Activated T-cell treated with anti-CD3 and anti-CD28 coated beads, Interleukin-2, amount 50 U/mL, for 1 hour (primary cell): Measurements from ENCODE around the gene VWA2.

ENCODE experiments used
- DNase-seq: peaks from one replicate; pipeline ENCODE4 v3.0.0-alpha.2; 2020

The VWA2 gene

DNA sequence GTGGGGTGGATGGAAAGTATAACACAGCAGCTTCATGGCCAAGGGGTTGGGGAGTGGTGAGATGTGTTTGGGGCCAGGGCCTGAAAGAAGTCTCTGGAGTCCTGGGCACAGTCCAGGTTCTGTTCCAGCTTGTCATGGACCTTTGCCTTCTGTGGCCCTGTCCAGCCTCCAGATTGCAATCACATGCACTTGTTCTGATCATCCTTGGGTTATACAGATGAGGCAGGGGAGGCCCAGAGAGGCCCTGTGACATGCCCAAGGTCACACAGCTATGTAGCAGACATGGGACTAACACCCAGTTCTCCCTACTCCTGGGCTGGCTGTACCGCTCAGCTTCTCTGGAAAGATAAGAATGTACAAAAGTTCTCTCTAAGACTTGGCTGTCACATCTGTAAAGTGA lies 11.7 kb downstream of the VWA2 start:
- DNase-seq: no peak

GRCh38 chr10:114252092-114252491 lies 13.0 kb downstream of the VWA2 start:
- DNase-seq: no peak

DNA sequence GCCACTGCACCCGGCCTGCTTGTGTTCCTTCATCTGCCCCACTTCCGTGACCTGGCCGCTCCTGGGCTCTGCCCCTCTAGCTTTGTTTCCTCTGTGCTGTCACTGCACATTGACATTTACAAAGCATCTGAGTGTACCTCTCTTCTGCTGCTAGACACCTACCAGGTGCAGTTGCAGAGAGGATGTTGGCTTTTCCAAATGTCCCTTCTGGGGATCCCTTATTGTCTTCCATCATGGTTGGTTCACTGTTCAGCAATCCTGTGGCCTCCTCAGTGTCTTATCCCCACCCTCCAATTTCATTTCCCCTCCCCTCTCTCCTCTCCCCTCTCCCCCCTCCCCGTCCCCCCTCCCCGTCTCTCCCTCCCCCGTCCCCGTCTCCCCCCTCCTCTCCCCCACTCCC lies 13.8 kb downstream of the VWA2 start:
- no peak for DNase-seq

GRCh38 chr10:114255227-114255626 lies 16.2 kb downstream of the VWA2 start:
- no peak for DNase-seq

DNA sequence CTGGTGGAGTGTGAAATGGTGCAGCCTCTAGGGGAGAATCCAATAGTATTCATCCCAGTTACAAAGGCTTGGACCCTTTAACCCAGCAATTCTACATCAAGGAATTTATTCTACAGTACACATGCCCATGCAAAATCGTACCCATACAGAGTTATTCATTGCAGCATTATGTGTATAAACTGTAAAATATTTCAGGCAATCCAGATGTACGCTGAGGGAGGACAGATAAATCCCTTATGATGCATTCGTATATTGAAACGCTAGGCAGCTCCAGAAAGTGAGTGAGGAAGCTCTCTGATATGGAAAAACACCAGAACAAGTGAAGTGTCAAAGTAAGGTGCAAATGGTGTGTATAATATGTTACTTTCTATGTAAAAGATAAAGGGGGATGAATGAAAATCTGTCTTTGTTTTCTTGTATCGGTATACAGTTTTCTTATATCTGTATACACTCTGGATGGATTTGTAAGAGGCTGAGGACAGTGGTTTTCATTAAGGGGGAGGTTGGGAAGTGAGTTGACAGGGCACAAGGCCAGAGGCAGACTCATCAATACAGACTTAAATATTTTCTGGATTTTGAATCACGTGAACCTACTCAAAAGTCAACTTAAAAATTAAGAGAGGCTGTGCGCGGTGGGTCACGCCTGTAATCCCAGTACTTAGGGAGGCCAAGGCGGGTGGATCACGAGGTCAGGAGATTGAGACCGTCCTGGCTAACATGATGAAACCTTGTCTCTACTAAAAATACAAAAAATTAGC lies 17.1 kb downstream of the VWA2 start:
- no peak for DNase-seq

DNA sequence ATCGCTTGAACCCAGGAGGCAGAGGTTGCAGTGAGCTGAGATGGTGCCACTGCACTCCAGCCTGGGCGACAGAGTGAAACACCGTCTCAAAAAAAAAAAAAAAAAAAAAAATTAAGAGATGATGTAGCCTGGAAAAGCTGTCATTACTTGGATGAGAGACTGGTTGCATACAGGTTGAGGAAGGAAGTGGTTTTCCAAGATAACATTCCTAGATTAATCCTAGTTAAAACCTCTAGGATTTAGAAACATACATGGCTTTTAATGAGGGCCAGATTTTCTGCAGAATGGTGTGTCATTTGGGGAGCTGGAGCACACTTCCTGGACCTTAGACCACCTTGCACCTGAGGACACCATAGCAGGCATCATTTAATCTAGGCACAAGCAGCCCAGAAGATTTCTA lies 17.8 kb downstream of the VWA2 start:
- no peak for DNase-seq

GRCh38 chr10:114257498-114257897 lies 18.4 kb downstream of the VWA2 start:
- no peak for DNase-seq

- no peak for DNase-seq
Measured at GRCh38 chr10:114258274-114258840, 19.3 kb downstream of the VWA2 start.

- no peak for DNase-seq
Measured at GRCh38 chr10:114259824-114260223, 20.8 kb downstream of the VWA2 start.

- no peak for DNase-seq
Measured at GRCh38 chr10:114260366-114260765, 21.3 kb downstream of the VWA2 start.

DNA sequence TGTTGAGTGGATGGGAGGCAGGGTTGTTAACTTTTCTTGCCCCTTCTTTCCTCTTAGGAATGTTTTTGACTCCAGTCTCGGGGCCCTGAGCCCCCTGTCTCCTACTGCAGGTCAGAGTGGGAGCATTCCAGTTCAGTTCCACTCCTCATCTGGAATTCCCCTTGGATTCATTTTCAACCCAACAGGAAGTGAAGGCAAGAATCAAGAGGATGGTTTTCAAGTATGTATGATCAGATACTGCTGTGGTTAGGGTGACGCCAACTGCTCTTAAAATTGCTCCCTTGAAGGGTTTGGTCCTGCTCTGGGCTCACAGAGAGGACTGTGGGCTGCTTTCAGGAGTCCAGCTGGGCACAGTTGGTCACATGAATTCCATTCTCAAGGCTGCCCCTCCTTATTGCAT lies 22.0 kb downstream of the VWA2 start:
- no peak for DNase-seq

- no peak for DNase-seq
Measured at GRCh38 chr10:114262496-114262895, 23.4 kb downstream of the VWA2 start.

- no peak for DNase-seq
Measured at GRCh38 chr10:114265392-114266053, 26.5 kb downstream of the VWA2 start.

DNA sequence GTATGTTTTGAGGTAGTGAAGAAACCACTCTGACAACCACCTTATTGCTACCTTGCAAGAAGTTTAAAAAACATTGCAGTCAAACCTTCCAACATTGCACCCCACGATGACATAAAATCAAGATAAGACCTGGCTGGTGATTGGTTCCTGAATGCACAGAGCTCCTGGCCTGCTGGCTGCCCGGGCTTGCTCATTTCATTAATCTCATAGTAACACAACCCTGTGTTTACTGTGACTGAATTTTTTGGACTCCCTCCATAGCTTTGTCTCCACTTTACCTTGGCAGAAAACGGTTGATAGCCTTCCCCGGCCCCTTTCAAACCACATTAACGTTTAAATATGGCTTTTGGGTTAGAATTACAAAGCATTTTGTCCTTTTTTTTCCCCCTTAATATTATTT lies 27.5 kb downstream of the VWA2 start:
- DNase-seq: no peak

- DNase-seq: no peak
Measured at GRCh38 chr10:114271075-114271778, 32.2 kb downstream of the VWA2 start.

DNA sequence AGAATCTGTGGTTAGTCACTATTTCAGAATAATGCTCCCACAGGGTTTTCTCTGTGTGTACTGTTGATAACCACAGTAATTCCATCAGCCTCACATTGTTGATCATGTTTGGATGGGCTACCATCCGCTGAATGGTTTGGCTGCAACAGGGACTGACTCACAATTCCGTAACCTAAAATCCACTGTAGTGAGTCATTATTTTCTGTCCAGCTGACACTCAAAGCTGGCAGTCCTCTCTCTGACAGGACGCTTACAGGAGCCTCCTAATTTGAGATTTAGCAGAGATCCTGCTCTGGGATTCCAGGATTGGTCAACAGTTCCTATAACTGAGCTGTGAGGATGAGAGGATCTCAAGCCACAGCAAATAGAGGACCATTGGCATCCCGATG lies 32.7 kb downstream of the VWA2 start:
- DNase-seq: no peak

GRCh38 chr10:114272696-114273095 lies 33.6 kb downstream of the VWA2 start:
- DNase-seq: no peak

DNA sequence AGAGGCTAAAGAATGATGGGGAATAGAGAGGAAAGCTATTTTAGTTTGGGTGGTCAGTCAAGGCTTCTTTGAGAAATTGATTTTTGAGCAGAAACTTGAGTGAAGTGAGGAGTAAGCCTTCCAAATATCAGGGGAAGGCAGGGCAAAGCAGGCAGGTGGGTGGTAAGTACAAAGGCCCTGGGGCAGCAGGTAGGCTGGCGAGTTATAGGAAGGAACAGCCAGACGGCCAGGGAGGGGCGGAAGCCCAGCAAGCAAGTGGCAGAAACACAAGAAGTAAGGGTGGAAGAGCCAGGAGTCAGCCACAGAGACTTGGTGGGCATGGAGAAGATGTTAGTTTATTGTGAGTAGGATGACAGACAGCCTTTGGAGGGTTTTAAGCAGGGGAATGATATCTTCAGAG lies 34.9 kb downstream of the VWA2 start:
- DNase-seq: no peak

DNA sequence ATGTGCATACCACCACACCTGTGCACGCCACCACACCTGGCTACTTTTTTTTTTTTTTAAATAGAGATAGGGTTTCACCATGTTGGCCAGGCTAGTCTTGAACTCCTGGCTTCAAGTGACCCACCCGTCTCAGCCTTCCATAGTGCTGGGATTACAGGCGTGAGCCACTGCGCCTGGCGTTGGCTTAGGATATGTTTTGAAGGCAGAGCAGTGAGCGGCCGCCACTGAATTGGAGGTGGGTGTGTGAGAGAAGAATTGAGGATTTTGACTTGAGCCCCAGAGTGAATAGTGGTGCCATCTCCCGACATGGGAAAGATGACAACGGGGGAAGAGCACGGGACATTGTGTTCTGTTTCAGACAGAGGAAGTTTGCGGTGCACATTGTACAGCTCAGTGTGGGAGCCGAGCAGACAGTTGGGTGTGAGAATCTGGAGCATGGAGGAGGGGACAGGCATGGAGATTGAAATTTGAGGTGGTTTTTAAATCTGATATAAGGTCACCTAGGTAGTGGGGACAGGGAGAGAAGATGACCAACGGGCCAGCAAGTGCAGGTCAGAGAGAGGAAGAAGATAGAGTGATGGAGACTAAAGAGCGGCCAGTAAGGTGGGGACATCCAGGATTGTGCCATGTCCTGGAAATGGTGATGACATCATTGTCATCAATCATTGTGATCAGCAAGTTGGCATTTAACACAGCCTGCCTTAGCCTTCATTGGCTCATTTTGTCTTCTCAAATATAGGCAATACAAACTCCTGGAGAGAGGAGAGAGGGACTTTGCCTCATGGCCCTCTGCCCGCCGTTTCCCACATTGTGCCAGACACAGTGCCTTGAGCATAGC lies 35.8 kb downstream of the VWA2 start:
- DNase-seq: no peak

- DNase-seq: no peak
Measured at GRCh38 chr10:114276066-114276465, 37.0 kb downstream of the VWA2 start.

DNA sequence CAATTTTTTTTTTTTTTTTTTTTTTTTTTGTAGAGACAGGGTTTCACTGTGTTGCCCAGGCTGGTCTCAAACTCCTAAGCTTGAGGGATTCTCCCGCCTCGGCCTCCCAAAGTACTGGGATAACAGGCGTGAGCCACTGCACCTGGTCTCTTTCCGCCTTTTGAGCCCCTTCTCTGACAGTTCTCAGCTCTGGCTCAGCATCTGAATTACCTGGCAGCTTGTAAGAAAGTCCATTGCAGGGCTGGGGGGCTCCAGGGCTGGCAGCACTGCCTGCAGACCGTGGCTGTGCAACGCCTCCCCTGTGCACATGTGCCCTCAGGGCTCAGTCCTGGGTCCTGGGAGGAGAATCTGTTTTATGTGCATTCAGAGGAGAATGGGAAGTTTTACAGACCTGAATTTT lies 37.6 kb downstream of the VWA2 start:
- DNase-seq: no peak

GRCh38 chr10:114278140-114278883 lies 39.3 kb downstream of the VWA2 start:
- DNase-seq: no peak
